Measurements from ENCODE around the gene RUSC1.

GRCh38 chr1:155321639-155322503 lies 1.2 kb downstream of the RUSC1 start:
- TF ChIP-seq CTCF (IDR thresholded peaks at IDR 0.05; ENCODE audit: insufficient read depth, low read depth, low read length) (no peak), EZH2 (IDR thresholded peaks at IDR 0.05; ENCODE audit: insufficient read depth, low read length) (no peak)

All from astrocyte (in vitro differentiated cells and primary cell).